ENCODE results near the gene MOB3B.

MOB3B gene

DNA sequence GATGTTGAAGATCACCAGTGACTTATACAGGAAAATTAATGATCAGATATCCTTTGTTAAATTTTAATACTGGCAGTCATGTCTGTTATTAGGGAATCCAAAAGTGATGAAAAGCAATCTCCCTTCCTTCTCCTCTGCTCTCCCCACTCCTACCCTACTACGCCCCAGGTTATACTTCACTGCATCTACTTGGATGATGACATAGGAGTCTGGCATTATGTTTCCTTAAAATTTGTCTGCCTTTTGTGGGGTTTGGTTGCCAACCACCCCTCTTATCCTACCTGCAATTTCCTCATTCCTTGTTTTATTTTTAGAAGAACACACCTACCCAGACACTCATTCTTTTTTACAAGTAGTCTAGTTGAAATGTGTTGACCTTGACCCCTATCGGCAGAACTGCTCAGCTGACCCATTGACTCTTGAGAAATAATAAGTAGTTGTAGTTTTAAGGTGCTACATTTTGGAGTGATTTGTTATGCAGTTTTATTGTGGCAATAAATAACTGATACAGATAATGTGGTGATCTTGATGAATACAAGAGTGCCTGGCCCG, 5.1 kb upstream of the MOB3B start:
- Mint-ChIP-seq H3K27me3 (no peaks in the 10 kb centered on the region), H3K9me3 (no peaks in the 10 kb centered on the region), H3K4me1 (peaks cover 3% of the 10 kb centered on the region), H3K4me3 (no peak overlapping the region), H3K27ac (no peak overlapping the region), H3K36me3 (ENCODE audit: low read depth) (no peaks in the 10 kb centered on the region)
- no peak for DNase-seq
- no peak for ATAC-seq

DNA sequence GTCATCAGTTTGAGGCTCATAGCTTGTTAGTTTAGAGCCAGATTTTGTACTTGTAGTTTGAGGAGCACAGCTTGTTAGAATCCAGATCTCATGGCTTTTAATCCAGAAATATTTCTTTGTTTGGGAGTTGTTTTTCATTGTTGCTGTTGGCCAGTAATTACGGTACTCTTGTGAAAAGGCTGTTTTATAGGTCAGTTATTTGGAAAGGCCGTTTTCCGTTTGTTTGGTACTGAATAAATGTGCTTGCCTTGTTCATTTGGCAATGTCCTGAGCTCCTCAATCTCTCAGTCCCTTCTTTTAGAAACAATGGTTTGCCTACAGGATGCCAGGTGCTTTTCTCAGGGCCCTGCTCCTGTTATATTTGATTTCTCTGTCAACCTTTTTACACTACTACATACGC, 4.5 kb upstream of the MOB3B start:
- no peak overlapping the region for H3K4me3 Mint-ChIP-seq
- no peaks in the 10 kb centered on the region for H3K27me3 Mint-ChIP-seq
- H3K36me3 Mint-ChIP-seq (ENCODE audit: low read depth): no peaks in the 10 kb centered on the region
- ATAC-seq: no peak
- peaks cover 3% of the 10 kb centered on the region for H3K4me1 Mint-ChIP-seq
- H3K27ac Mint-ChIP-seq: no peak overlapping the region
- DNase-seq: no peak
- H3K9me3 Mint-ChIP-seq: no peaks in the 10 kb centered on the region

DNA sequence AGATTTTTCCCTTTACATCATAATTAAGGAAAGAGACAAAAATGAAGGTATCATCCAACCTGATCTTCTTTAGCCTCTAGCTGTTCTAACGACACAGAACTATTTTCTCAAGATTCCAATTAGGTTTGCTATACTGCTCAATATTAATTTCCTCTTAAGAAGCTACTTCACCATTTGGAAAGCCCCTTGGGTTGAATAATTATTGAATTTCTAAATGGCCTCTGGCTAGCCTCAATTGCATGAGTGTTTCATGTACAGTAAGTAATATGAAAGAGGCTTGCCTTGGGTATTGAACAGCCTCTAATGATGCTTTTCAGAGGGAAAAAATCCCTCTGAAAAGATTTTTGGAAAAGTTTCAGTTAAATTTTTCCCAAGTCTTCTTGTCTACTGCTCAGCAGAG, 3.7 kb upstream of the MOB3B start:
- H3K36me3 Mint-ChIP-seq (ENCODE audit: low read depth): no peaks in the 10 kb centered on the region
- H3K9me3 Mint-ChIP-seq: no peaks in the 10 kb centered on the region
- ATAC-seq (no peak), DNase-seq (no peak)
- peaks cover 3% of the 10 kb centered on the region for H3K4me1 Mint-ChIP-seq
- H3K27ac Mint-ChIP-seq: no peak overlapping the region
- H3K4me3 Mint-ChIP-seq: no peak overlapping the region
- H3K27me3 Mint-ChIP-seq: peaks cover under 1% of the 10 kb centered on the region

DNA sequence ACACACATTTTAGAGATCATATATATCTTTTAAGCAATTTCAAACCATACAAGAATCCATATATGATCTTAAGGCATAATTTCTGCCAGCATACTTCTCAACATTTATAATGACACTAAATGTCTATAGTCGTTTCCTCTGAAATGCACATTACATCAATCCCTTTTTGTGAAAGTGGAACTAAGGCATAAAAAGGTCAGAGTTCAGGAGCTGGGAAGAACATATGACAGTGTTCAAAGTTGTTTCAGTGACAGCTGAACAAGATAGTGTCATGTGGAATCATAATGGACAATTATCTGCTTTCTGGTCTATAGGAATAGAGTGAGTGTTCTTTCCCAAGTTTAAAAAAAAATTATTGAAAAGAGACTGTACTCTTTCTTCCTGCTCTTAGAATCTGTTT, 2.4 kb upstream of the MOB3B start:
- Mint-ChIP-seq H3K36me3 (ENCODE audit: low read depth) (no peaks in the 10 kb centered on the region), H3K9me3 (no peaks in the 10 kb centered on the region), H3K4me1 (peaks cover 12% of the 10 kb centered on the region), H3K27ac (no peak overlapping the region), H3K4me3 (no peak overlapping the region), H3K27me3 (peaks cover 12% of the 10 kb centered on the region)
- DNase-seq (no peak), ATAC-seq (no peak)

GRCh38 chr9:27530915-27531755, 1.5 kb upstream of the MOB3B start:
- Mint-ChIP-seq H3K4me1 (peaks cover 12% of the 10 kb centered on the region), H3K4me3 (no peak overlapping the region), H3K27me3 (peaks cover 19% of the 10 kb centered on the region), H3K9me3 (no peaks in the 10 kb centered on the region), H3K27ac (no peak overlapping the region), H3K36me3 (ENCODE audit: low read depth) (no peaks in the 10 kb centered on the region)
- no peak for ATAC-seq
- DNase-seq: no peak

DNA sequence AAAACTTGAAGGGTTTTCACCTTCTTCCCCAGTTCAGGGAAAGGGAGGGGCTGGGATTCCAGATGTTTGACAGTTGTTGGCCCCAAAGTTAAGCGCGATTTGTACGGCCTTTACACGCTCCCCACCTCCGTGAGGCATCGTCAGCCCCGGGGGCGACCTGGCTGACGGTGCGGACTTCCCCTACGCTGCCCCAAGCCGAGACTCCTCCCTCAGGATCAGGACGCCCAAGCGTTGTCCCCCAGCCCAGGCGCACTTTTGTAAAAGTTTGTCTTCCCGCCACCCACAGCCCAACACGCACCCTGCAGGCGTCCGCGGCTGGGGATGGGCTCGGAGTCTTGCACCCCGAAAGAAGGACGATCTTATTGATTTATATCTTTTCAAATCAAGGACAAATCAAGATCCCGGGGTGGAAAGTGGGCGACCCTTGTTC, 713 bp downstream of the MOB3B start:
- H3K9me3 Mint-ChIP-seq: no peaks in the 10 kb centered on the region
- peak overlapping the region; percentile 85 for H3K4me3 Mint-ChIP-seq
- DNase-seq: peak; percentile 68
- H3K27ac Mint-ChIP-seq: peak overlapping the region; percentile 67
- H3K4me1 Mint-ChIP-seq: peaks cover 12% of the 10 kb centered on the region
- ATAC-seq: peak; percentile 87
- no peaks in the 10 kb centered on the region for H3K36me3 Mint-ChIP-seq (ENCODE audit: low read depth)
- H3K27me3 Mint-ChIP-seq: peaks cover 22% of the 10 kb centered on the region

DNA sequence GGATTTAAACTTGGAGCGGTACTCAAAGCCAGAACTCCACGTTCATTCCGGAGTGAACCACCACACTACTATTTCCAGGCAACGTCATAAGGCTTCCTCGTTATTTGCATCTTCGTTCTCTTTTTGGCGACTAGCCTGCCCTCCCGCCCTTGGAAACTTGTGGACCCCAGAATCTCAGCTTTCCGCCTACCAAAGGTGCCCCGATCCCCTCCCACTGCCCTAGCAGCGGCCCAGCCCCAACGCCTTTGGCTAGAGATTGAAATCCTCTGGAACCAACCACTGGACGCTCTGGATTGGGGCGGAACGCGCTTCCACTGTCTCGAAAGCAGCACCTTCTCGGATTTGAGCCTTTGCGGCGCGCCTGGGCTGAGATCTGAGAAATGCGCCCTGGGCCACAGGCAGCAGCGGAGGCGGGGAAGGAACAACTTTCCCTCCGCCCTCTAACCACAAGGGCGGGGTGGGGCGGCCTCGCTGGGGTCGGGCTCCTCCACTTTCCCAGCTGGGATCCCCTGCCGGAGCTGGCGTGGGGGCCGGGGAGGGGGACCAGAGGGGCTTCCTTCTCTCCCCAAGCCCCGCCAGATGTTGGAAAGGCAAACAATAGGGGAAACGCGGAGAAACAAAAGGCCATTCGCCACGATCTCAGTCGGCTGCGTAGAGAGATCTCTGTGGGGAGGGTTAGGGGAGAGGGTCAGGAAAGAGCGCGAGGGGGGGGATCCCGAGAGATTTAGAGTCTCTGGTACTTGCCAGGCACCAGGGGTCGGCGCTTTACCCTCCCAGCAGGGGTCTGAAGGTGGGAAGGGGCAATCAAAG, 1.3 kb downstream of the MOB3B start:
- peak; percentile 42 for ATAC-seq
- Mint-ChIP-seq H3K4me1 (peaks cover 12% of the 10 kb centered on the region), H3K36me3 (ENCODE audit: low read depth) (no peaks in the 10 kb centered on the region), H3K4me3 (peak overlapping the region; percentile 85), H3K27me3 (peaks cover 22% of the 10 kb centered on the region), H3K9me3 (no peaks in the 10 kb centered on the region), H3K27ac (peak overlapping the region; percentile 67)
- DNase-seq: peak; percentile 71

DNA sequence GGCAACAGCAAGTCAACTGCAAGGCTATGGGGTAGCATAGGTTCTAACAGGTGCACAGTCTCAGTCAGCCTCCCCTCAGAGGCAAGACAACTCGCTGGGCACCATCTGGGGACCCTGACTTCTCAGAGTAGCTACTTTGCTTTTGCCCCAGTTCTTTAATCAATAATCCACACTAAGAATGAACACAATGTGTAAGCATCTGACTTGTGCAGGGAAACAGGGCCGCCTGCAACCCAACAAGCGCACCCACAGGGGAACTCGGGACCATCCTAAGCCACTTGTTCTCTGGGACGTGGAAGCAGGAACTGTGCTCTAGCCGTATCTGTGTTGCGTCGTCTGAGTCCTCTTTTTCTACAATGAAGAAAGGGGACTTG, 1.9 kb downstream of the MOB3B start:
- no peak overlapping the region for H3K27ac Mint-ChIP-seq
- no peak for DNase-seq
- H3K4me1 Mint-ChIP-seq: peaks cover 12% of the 10 kb centered on the region
- ATAC-seq: no peak
- peak overlapping the region; percentile 85 for H3K4me3 Mint-ChIP-seq
- peaks cover 22% of the 10 kb centered on the region for H3K27me3 Mint-ChIP-seq
- no peaks in the 10 kb centered on the region for H3K36me3 Mint-ChIP-seq (ENCODE audit: low read depth)
- H3K9me3 Mint-ChIP-seq: no peaks in the 10 kb centered on the region

DNA sequence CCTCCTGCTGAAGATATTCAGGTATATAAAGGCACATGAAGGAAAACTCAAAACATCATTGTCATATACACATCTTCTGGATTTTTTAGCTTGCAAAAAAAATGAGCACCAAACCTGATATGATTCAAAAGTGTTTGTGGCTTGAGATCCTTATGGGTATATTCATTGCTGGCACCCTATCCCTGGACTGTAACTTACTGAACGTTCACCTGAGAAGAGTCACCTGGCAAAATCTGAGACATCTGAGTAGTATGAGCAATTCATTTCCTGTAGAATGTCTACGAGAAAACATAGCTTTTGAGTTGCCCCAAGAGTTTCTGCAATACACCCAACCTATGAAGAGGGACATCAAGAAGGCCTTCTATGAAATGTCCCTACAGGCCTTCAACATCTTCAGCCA, 5.4 kb downstream of the MOB3B start, which contains the start of gene IFNK:
IFNK (plus strand) TSS at position 55 of the 400 bp plus-strand sequence; CDS start at position 102, 47 bp downstream.
- no peak for ATAC-seq
- H3K27ac Mint-ChIP-seq: no peak within 1 kb of the TSS

GRCh38 chr9:27523141-27523540, 6.5 kb downstream of the MOB3B start:
- no peaks in the 10 kb centered on the region for H3K9me3 Mint-ChIP-seq
- no peak overlapping the region for H3K4me3 Mint-ChIP-seq
- H3K27ac Mint-ChIP-seq: no peak overlapping the region
- peaks cover 7% of the 10 kb centered on the region for H3K4me1 Mint-ChIP-seq
- no peak for DNase-seq
- H3K36me3 Mint-ChIP-seq (ENCODE audit: low read depth): no peaks in the 10 kb centered on the region
- no peak for ATAC-seq
- peaks cover 21% of the 10 kb centered on the region for H3K27me3 Mint-ChIP-seq

More for the DNA sequence above, 5.4 kb downstream of the MOB3B start, which contains the start of gene IFNK:
- Mint-ChIP-seq H3K4me1 (peaks cover 9% of the 10 kb centered on the region), H3K4me3 (no peak within 1 kb of the TSS), H3K36me3 (ENCODE audit: low read depth) (no peaks in the 10 kb centered on the region), H3K9me3 (no peaks in the 10 kb centered on the region), H3K27me3 (peaks cover 22% of the 10 kb centered on the region)
- DNase-seq: no peak

DNA sequence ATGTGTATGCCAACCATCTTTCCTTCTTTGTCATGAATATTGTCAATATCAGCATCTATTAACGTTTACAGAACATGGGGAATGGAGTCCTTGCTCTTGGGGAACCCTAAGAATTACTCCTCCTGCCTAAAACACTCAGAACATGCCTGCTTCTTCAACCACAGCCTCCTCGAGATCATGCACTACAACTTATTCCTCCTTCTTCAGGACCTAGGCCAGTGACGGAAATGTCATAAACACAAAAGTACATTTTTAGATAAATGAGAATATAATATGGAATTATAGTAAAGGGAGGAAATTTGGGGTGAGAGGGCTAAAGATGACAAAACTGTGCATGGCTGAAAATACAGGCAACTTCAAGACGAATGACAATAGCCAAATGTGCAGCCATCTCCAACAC, 8.6 kb downstream of the MOB3B start:
- H3K4me1 Mint-ChIP-seq: no peaks in the 10 kb centered on the region
- ATAC-seq (no peak), DNase-seq (no peak)
- no peaks in the 10 kb centered on the region for H3K9me3 Mint-ChIP-seq
- H3K27me3 Mint-ChIP-seq: peaks cover 2% of the 10 kb centered on the region
- no peaks in the 10 kb centered on the region for H3K36me3 Mint-ChIP-seq (ENCODE audit: low read depth)
- H3K4me3 Mint-ChIP-seq: no peak overlapping the region
- no peak overlapping the region for H3K27ac Mint-ChIP-seq

DNA sequence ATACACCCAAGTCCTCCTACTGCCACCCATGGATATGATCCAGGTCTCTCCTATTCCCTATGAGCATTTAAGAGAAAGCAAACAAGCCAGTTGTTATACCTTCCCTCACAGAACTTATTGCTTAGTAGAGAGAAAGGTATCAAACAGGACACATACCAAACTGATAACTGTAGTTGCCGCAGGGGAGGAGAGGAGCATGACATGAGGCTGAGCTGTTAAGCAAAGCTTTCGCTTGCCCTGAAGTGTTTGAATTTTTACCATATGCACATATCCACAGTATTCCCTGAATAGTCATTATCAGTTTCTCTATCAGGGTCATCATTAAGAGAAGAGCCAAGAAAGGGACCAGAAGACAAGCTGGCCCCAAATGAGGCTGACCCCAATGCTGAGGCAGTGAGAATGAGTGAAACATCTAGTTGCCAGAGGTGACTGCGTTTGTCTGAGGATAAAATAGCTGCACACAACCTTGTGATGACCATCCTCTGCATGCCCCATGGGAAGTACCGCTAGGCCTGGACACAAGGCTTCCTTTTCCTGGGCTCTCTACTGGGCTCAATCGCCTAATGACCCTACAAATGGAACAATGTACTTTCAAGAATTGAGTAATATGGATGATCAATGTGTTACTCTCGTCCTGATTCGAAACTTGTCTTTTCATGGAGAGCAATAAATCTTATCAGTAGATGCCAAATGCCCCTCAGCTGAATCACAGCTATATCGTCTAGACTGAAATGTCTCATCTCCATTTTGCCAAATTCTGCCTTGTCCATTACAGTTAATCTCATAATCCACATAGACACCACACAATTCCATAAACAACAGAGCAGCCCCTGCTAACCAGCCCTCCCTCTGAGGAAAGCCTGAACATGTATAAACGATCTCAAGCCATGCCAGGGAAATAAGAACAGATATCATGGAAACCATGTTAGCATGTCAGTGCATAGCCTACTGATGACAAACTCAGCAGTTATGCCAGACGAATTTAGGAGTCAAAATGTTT, 9.8 kb downstream of the MOB3B start:
- Mint-ChIP-seq H3K9me3 (no peaks in the 10 kb centered on the region), H3K27ac (no peak overlapping the region), H3K36me3 (ENCODE audit: low read depth) (no peaks in the 10 kb centered on the region), H3K4me1 (no peaks in the 10 kb centered on the region), H3K27me3 (no peaks in the 10 kb centered on the region), H3K4me3 (no peak overlapping the region)
- no peak for DNase-seq
- ATAC-seq: no peak

DNA sequence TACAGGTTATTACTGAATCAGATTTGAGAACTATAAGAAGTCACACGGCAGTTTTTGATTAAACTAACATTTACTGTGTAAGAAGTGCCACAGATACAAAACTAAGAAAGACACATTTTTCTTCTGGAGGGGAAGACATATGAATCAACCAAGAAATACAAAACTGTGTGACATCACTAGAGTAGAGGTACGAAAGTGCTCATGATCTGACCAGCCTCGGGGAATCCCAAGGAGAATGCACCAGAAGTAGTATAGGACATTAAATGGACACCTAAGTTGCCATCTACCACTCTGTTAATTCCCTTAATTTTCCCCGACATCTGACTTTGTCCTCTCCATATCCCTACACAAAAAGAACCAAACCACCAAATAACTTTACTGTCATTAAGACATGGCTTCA, 10.8 kb downstream of the MOB3B start:
- Mint-ChIP-seq H3K9me3 (no peaks in the 10 kb centered on the region), H3K4me3 (no peak overlapping the region), H3K36me3 (ENCODE audit: low read depth) (no peaks in the 10 kb centered on the region), H3K4me1 (no peaks in the 10 kb centered on the region), H3K27me3 (no peaks in the 10 kb centered on the region), H3K27ac (no peak overlapping the region)
- ATAC-seq (no peak), DNase-seq (no peak)

- Mint-ChIP-seq H3K27ac (no peak overlapping the region), H3K9me3 (no peaks in the 10 kb centered on the region), H3K27me3 (no peaks in the 10 kb centered on the region), H3K4me3 (no peak overlapping the region), H3K4me1 (no peaks in the 10 kb centered on the region), H3K36me3 (ENCODE audit: low read depth) (no peaks in the 10 kb centered on the region)
- no peak for DNase-seq
- ATAC-seq: no peak
These were observed 11.6 kb downstream of the MOB3B start for GRCh38 chr9:27518006-27518405.
